ENCODE measurements around the gene CPXCR1. TPM values are rescaled to one million over a fixed set of nuclear protein-coding genes. Genes with fewer than 3 reads are reported as not detected.

CPXCR1 gene
- not detected in 2 replicates for total RNA-seq

DNA sequence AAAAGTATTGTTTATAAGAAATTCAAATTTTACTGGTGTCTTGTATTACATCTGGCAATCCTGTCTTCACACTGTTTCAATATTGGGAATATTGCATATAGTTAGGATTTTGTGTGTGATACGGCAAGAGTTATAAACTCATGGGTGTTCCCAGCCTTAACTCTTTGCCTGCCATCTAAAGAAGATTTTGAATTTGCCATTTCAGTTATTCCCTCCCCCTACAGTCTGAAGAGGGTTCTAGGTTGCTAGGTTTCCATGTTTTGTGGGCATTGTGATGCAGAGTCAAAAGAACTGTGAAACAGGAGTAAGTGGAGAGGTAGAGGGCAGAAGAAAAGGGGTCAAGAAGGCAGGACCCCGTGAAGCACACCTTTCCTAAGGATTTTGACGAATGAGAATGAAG lies at the start of gene CPXCR1:
Gene CPXCR1 (plus strand): TSS at position 301 of the 400 bp plus-strand sequence. CDS start 6,190 bp downstream, outside the sequence.

Measured in bladder microvascular endothelial cell (primary cell).